B cell (primary cell): ENCODE measurements around the gene SOX18. TPM values are rescaled to one million over a fixed set of nuclear protein-coding genes. Genes with fewer than 3 reads are reported as not detected.

Source experiments
- ATAC-seq: fragments of 200-7000 bp; cut with Tn5 transposase; one replicate; pipeline ENCODE4 v1.10.0; 2021; ENCODE audit warnings: low read depth, mild to moderate bottlenecking, moderate number of reproducible peaks, moderate library complexity
- CTCF ChIA-PET: fragments of 350-600 bp; sonication (Branson Sonifier 250); formaldehyde crosslinking; loops from one replicate; lab custom pipeline; 2021; ENCODE audit warnings: antibody characterized with exemption, inconsistent platforms; lab: Charles Lee
- POLR2A ChIA-PET: fragments of 350-600 bp; sonication (Branson Sonifier 250); formaldehyde crosslinking; loops from one replicate; lab custom pipeline; 2021; ENCODE audit warnings: antibody characterized with exemption; lab: Charles Lee
- DNase-seq: peaks from one replicate; pipeline ENCODE4 v3.0.0; 2013
- H2AFZ ChIP-seq: 2 replicates; pipeline ENCODE4 v1.6.1; 2012; ENCODE audit warnings: mild to moderate bottlenecking, low read depth, low read length; ENCODE audit not compliant: insufficient read depth, poor library complexity, severe bottlenecking
- H3K27ac ChIP-seq, 2 donors: 1 replicate in 1 of 2; 2 replicates in 1 of 2; pipeline ENCODE4 v1.5.1; 2012 to 2013; ENCODE audit warnings: low read length in 2 of 2, mild to moderate bottlenecking in 2 of 2, moderate library complexity in 1 of 2
- H3K27me3 ChIP-seq, 4 experiments: fragments of 200-600 bp in 1 of 4; sonication (generic) in 1 of 4; replicated peaks in 1 of 4; 1 replicate in 2 of 4; 2 replicates in 2 of 4; pipeline versions ENCODE4 v1.6.1 to v1.7.0; 2013 to 2016; ENCODE audit warnings: low read length in 3 of 4, mild to moderate bottlenecking in 2 of 4, mixed read lengths in 1 of 4, moderate library complexity in 1 of 4; ENCODE audit not compliant: insufficient read depth in 4 of 4, control insufficient read depth in 3 of 4; ENCODE audit errors: control extremely low read depth in 1 of 4
- H3K36me3 ChIP-seq, 2 experiments: replicated peaks in 1 of 2; 1 replicate in 1 of 2; 2 replicates in 1 of 2; pipeline versions ENCODE4 v1.6.1 to v1.7.1; 2013; ENCODE audit warnings: low read length in 1 of 2; ENCODE audit not compliant: insufficient read depth in 2 of 2, control insufficient read depth in 1 of 2; ENCODE audit errors: control extremely low read depth in 1 of 2, extremely low read depth in 1 of 2
- H3K4me1 ChIP-seq, 2 donors: fragments of 200-600 bp in 1 of 2; sonication (generic) in 1 of 2; 1 replicate in 1 of 2; 2 replicates in 1 of 2; pipeline versions ENCODE4 v1.5.1 to v1.6.1; 2013 to 2017; ENCODE audit warnings: low read length in 2 of 2; ENCODE audit not compliant: control insufficient read depth in 2 of 2, insufficient read depth in 2 of 2
- H3K4me2 ChIP-seq: replicated peaks from 2 replicates; pipeline ENCODE3; 2012; ENCODE audit warnings: mild to moderate bottlenecking, low read depth, low read length; ENCODE audit not compliant: poor library complexity, severe bottlenecking
- H3K4me3 ChIP-seq, 5 experiments: fragments of 200-600 bp in 1 of 5; sonication (generic) in 1 of 5; 1 replicate in 3 of 5; 2 replicates in 2 of 5; pipeline versions ENCODE4 v1.5.1 to v1.7.0; 2011 to 2016; ENCODE audit warnings: low read length in 4 of 5, mild to moderate bottlenecking in 4 of 5, low read depth in 2 of 5, control low read depth in 1 of 5, moderate library complexity in 1 of 5; ENCODE audit not compliant: insufficient read depth in 1 of 5; ENCODE audit errors: control extremely low read depth in 1 of 5, extremely low read depth in 1 of 5
- H3K79me2 ChIP-seq: fragments of 200-600 bp; sonication (generic); one replicate; pipeline ENCODE4 v1.6.0; 2016; ENCODE audit warnings: low read length; ENCODE audit not compliant: control insufficient read depth, insufficient read depth
- H3K9ac ChIP-seq: fragments of 200-600 bp; sonication (generic); 2 replicates; pipeline ENCODE4 v1.6.1; 2017; ENCODE audit warnings: mild to moderate bottlenecking, low read length, moderate library complexity
- H3K9me3 ChIP-seq, 3 donors: one replicate each; pipeline versions ENCODE4 v1.6.1 to v1.7.1; 2013; ENCODE audit warnings: low read length in 2 of 3; ENCODE audit not compliant: control insufficient read depth in 2 of 3, insufficient read depth in 1 of 3; ENCODE audit errors: control extremely low read depth in 1 of 3
- H4K20me1 ChIP-seq: 2 replicates; pipeline ENCODE4 v1.6.0; 2012; ENCODE audit warnings: mild to moderate bottlenecking, low read length; ENCODE audit not compliant: insufficient read depth, control insufficient read depth, poor library complexity, severe bottlenecking
- H3K27ac Mint-ChIP-seq: one replicate; pipeline ENCODE4 v1.8.0; 2021; ENCODE audit warnings: mixed read lengths
- H3K27me3 Mint-ChIP-seq: one replicate; pipeline ENCODE4 v1.8.0; 2021; ENCODE audit warnings: mixed read lengths
- H3K4me1 Mint-ChIP-seq: one replicate; pipeline ENCODE4 v1.8.0; 2021; ENCODE audit warnings: mixed read lengths
- H3K4me3 Mint-ChIP-seq: one replicate; pipeline ENCODE4 v1.8.0; 2021; ENCODE audit warnings: mixed read lengths
- H3K9me3 Mint-ChIP-seq: one replicate; pipeline ENCODE4 v1.8.0; 2022; ENCODE audit warnings: mixed read lengths; ENCODE audit not compliant: insufficient read depth
- CTCF ChIP-seq: fragments of 200-600 bp; IDR thresholded peaks from one replicate; pipeline ENCODE4 v1.8.0; 2022; ENCODE audit warnings: antibody characterized with exemption, mild to moderate bottlenecking
- EZH2 ChIP-seq: IDR thresholded peaks from 2 replicates; pipeline ENCODE4 v1.6.1; 2012; ENCODE audit warnings: borderline replicate concordance, low read depth, mild to moderate bottlenecking, moderate library complexity, low read length; ENCODE audit not compliant: insufficient read depth, poor library complexity, severe bottlenecking
- WGBS: methylation state at CpG from one replicate; pipeline ENCODE4 v1.1.5; 2013; ENCODE audit warnings: missing lambda C conversion rate; ENCODE audit not compliant: insufficient coverage; 5-methylcytosine and 5-hydroxymethylcytosine counted together
- intact Hi-C: fragments of 100-400 bp; cut with micrococcal nuclease; formaldehyde crosslinking; loops from one replicate; pipeline ENCODE4 v1.10.0; 2022
- polyA plus RNA-seq: library from polyadenylated mRNA; depleted of rRNA; stranded (reverse); fragments of >200 nt; gene quantifications from 2 replicates; pipeline ENCODE4 v1.2.3, GENCODE V29; 2012
- total RNA-seq, 2 donors: library from RNA; stranded (reverse); fragments of 120-200 nt in 1 of 2; gene quantifications; 1 replicate in 1 of 2; 2 replicates in 1 of 2; pipeline versions ENCODE4 v1.2.3 to v1.2.4, GENCODE V29; 2013 to 2022

The SOX18 gene
- total and polyA plus RNA-seq, 2 donors (not counting 1 experiment from before 2014, with no cell fraction given): not detected

DNA sequence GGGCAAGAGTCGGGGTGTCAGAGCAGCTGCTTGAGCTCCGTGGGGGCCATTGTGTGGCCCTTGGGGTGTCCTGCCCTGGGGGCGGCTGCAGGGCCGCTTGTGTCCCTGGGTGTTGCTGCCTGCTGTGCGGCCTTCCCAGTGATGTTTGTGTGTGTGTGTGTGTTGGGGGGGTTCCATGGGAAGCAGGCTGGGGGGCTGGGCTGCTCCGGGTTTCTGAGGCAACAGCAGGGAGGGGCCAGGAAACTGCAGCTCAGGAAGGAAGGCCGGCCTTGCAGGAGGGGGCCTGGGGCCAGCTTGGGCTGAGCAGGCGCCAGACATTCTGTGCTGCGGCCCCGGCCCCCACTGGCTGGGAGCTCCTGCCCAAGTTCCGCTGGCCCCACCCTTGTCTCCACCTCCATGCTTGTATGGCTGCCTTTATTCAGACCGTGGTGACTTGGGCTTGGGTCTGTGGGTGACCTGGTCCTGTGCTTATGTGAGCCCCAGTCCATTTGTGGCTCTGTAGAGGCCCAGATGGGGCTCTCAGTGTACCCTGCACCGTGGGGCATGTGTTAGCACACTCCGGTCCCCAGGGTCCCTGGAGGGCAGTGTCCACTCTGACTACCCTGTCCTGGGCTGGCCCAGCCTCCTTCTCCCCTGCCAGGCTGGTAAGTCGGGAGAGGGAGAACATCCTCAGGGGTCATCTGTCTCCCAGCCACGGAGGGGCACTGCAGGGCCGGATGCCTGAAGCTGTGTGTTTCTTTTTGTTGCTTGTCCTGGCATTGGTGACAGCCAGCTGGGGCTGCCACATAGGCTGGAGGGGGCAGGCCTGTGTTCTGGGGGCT, 4.6 kb upstream of the SOX18 start:
- H3K9me3 Mint-ChIP-seq: no peaks in the 10 kb centered on the region
- Histone ChIP-seq H3K79me2 (no peaks in the 10 kb centered on the region), H3K4me3 (no peak overlapping the region), H3K9me3 (peaks cover 0 to 18% (median 0%) of the 10 kb centered on the region in 3 donors), H3K27ac (no peak overlapping the region), H4K20me1 (no peaks in the 10 kb centered on the region), H3K4me2 (no peak overlapping the region), H3K27me3 (peaks cover 0 to 68% (median 27%) of the 10 kb centered on the region in 4 experiments), H3K36me3 (no peaks in the 10 kb centered on the region), H2AFZ (no peak overlapping the region), H3K4me1 (peaks cover 20 to 26% of the 10 kb centered on the region in 2 donors), H3K9ac (no peak overlapping the region)
- ChIA-PET CTCF (interaction anchor here (0.6 to 2.3 kb wide), 7 partner anchors 11 to 71 kb away, joined by 3 to 10 read pairs (median 4); partner anchors contain the start of genes OPRL1 and RGS19), POLR2A (no interaction called here)
- intact Hi-C loops: no loop called here
- no peak overlapping the region for H3K27ac Mint-ChIP-seq
- no peak for TF ChIP-seq CTCF
- no peak for TF ChIP-seq EZH2
- peaks cover 27% of the 10 kb centered on the region for H3K27me3 Mint-ChIP-seq
- no peak overlapping the region for H3K4me3 Mint-ChIP-seq
- no peak for ATAC-seq
- H3K4me1 Mint-ChIP-seq: peaks cover 18% of the 10 kb centered on the region
- DNase-seq: no peak
- WGBS: 30% methylated on average over 12 of the region's 17 CpGs
